ENCODE results near the gene RAB40B. TPM values are rescaled to one million over a fixed set of nuclear protein-coding genes. Genes with fewer than 3 reads are reported as not detected.

RAB40B gene
- total and polyA plus RNA-seq, 2 donors (not counting 1 experiment from before 2014, with no cell fraction given) = 4.7 to 8.0 TPM

DNA sequence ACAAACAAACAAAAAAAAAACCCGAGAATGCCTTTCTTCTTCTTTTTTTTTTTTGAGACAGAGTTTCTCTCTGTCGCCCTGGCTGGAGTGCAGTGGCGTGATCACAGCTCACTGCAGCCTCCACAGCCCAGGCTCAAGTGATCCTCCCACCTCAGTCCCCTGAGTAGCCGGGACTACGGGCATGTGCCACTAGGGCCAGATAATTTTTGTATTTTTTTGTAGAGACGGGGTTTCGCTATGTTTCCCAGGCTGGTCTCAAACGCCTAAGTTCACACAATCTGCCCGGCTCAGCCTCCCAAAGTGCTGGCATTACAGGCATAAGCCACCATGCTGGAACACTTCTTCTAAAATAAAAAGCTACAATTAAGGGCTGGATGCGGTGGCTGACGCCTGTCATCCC lies 33.3 kb downstream of the RAB40B start:
- Histone ChIP-seq H2AFZ (ENCODE audit: insufficient read depth, low read depth, low read length, poor library complexity, severe bottlenecking) (no peak overlapping the region), H3K9me3 (ENCODE audit: control extremely low read depth in 1 of 3, control insufficient read depth in 2 of 3, insufficient read depth in 1 of 3, low read length in 2 of 3) (peaks cover 0 to 3% (median 0%) of the 10 kb centered on the region in 3 donors), H3K9ac (ENCODE audit: low read length) (no peak overlapping the region), H3K27ac (ENCODE audit: low read length in 2 of 2) (no peak overlapping the region), H3K4me1 (ENCODE audit: control insufficient read depth in 2 of 2, insufficient read depth in 2 of 2, low read length in 2 of 2) (peaks cover 0 to 6% of the 10 kb centered on the region in 2 donors), H3K27me3 (replicated peaks in 1 of 4; ENCODE audit: control extremely low read depth in 1 of 4, control insufficient read depth in 3 of 4, insufficient read depth in 4 of 4, low read length in 3 of 4) (no peaks in the 10 kb centered on the region), H4K20me1 (ENCODE audit: control insufficient read depth, insufficient read depth, low read length, poor library complexity, severe bottlenecking) (no peaks in the 10 kb centered on the region), H3K36me3 (replicated peaks in 1 of 2; ENCODE audit: control extremely low read depth in 1 of 2, control insufficient read depth in 1 of 2, extremely low read depth in 1 of 2, insufficient read depth in 2 of 2, low read length in 1 of 2) (no peaks in the 10 kb centered on the region), H3K4me2 (replicated peaks; ENCODE audit: low read depth, low read length, poor library complexity, severe bottlenecking) (no peak overlapping the region), H3K4me3 (ENCODE audit: control extremely low read depth in 1 of 5, extremely low read depth in 1 of 5, insufficient read depth in 1 of 5, low read depth in 2 of 5, low read length in 4 of 5) (no peak overlapping the region), H3K79me2 (ENCODE audit: control insufficient read depth, insufficient read depth, low read length) (no peaks in the 10 kb centered on the region)
- Mint-ChIP-seq H3K27me3 (no peaks in the 10 kb centered on the region), H3K4me3 (no peak overlapping the region), H3K27ac (no peak overlapping the region), H3K9me3 (ENCODE audit: insufficient read depth) (no peaks in the 10 kb centered on the region), H3K4me1 (peaks cover 6% of the 10 kb centered on the region)
- ATAC-seq (ENCODE audit: low read depth) (no peak), DNase-seq (no peak)
- CTCF ChIA-PET = interaction anchor here (2.1 kb wide), 1 partner anchor 111 kb away, joined by 4 read pairs; no protein-coding TSS in a partner anchor
- POLR2A ChIA-PET = interaction anchor here (0.6 to 0.7 kb wide), 2 partner anchors 32 to 108 kb away, joined by 3 read pairs; no protein-coding TSS in a partner anchor
- TF ChIP-seq, protein P1, sequence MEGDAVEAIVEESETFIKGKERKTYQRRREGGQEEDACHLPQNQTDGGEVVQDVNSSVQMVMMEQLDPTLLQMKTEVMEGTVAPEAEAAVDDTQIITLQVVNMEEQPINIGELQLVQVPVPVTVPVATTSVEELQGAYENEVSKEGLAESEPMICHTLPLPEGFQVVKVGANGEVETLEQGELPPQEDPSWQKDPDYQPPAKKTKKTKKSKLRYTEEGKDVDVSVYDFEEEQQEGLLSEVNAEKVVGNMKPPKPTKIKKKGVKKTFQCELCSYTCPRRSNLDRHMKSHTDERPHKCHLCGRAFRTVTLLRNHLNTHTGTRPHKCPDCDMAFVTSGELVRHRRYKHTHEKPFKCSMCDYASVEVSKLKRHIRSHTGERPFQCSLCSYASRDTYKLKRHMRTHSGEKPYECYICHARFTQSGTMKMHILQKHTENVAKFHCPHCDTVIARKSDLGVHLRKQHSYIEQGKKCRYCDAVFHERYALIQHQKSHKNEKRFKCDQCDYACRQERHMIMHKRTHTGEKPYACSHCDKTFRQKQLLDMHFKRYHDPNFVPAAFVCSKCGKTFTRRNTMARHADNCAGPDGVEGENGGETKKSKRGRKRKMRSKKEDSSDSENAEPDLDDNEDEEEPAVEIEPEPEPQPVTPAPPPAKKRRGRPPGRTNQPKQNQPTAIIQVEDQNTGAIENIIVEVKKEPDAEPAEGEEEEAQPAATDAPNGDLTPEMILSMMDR (IDR thresholded peaks at IDR 0.05) = no peak
- no peak for TF ChIP-seq EZH2 (IDR thresholded peaks at IDR 0.05; ENCODE audit: borderline replicate concordance, insufficient read depth, low read depth, low read length, poor library complexity, severe bottlenecking)
- intact Hi-C loops (cut with micrococcal nuclease) = no loop called here
- WGBS (ENCODE audit: insufficient coverage) = 97% methylated on average over 8 of the region's 11 CpGs

DNA sequence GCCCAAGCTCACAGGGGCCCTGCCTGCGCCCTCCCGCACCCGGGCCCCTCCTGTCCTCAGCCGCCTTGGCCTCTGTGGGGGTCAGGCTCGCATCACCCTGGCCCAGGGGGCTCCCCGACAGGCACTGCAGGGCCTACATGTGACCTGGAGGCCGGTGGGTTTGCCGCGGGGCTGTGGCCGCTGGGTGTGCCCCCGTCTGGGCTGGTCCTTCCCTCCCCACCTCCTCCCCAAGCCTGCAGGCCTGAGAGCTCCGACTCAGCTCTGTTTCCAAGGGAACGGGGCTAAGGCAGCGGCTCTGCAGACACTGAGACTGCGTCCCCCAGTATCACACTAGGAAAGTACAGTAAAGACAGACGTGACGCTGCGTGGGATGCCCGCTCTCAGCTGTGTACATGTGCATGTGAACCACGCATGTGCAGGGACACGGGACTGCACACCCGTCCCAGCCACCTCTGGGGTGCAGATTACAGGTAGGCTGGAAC lies 33.8 kb downstream of the RAB40B start:
- no peak overlapping the region for H3K4me2 ChIP-seq (replicated peaks; ENCODE audit: low read depth, low read length, poor library complexity, severe bottlenecking)
- intact Hi-C loops (cut with micrococcal nuclease) = no loop called here
- CTCF ChIA-PET = interaction anchor here (2.1 kb wide), 1 partner anchor 111 kb away, joined by 4 read pairs; no protein-coding TSS in a partner anchor

More for the DNA sequence above, 33.8 kb downstream of the RAB40B start:
- no peaks in the 10 kb centered on the region for H3K27me3 ChIP-seq (replicated peaks in 1 of 4; ENCODE audit: control extremely low read depth in 1 of 4, control insufficient read depth in 3 of 4, insufficient read depth in 4 of 4, low read length in 3 of 4)
- no peaks in the 10 kb centered on the region for H4K20me1 ChIP-seq (ENCODE audit: control insufficient read depth, insufficient read depth, low read length, poor library complexity, severe bottlenecking)
- H3K36me3 ChIP-seq (replicated peaks in 1 of 2; ENCODE audit: control extremely low read depth in 1 of 2, control insufficient read depth in 1 of 2, extremely low read depth in 1 of 2, insufficient read depth in 2 of 2, low read length in 1 of 2) = no peaks in the 10 kb centered on the region
- Mint-ChIP-seq H3K4me3 (no peak overlapping the region), H3K27ac (no peak overlapping the region), H3K9me3 (ENCODE audit: insufficient read depth) (no peaks in the 10 kb centered on the region), H3K27me3 (no peaks in the 10 kb centered on the region), H3K4me1 (peaks cover 6% of the 10 kb centered on the region)
- no peak overlapping the region for H3K9ac ChIP-seq (ENCODE audit: low read length)
- no peak overlapping the region for H3K4me3 ChIP-seq (ENCODE audit: control extremely low read depth in 1 of 5, extremely low read depth in 1 of 5, insufficient read depth in 1 of 5, low read depth in 2 of 5, low read length in 4 of 5)
- TF ChIP-seq, protein P1 (IDR thresholded peaks at IDR 0.05) = no peak
- no peak for TF ChIP-seq EZH2 (IDR thresholded peaks at IDR 0.05; ENCODE audit: borderline replicate concordance, insufficient read depth, low read depth, low read length, poor library complexity, severe bottlenecking)
- no peak overlapping the region for H2AFZ ChIP-seq (ENCODE audit: insufficient read depth, low read depth, low read length, poor library complexity, severe bottlenecking)
- peaks cover 0 to 6% of the 10 kb centered on the region in 2 donors for H3K4me1 ChIP-seq (ENCODE audit: control insufficient read depth in 2 of 2, insufficient read depth in 2 of 2, low read length in 2 of 2)
- ATAC-seq (ENCODE audit: low read depth) (no peak), DNase-seq (no peak)
- peaks cover 0 to 5% (median 0%) of the 10 kb centered on the region in 3 donors for H3K9me3 ChIP-seq (ENCODE audit: control extremely low read depth in 1 of 3, control insufficient read depth in 2 of 3, insufficient read depth in 1 of 3, low read length in 2 of 3)
- 95% methylated on average over 21 of the region's 22 CpGs for WGBS (ENCODE audit: insufficient coverage)
- no peak overlapping the region for H3K27ac ChIP-seq (ENCODE audit: low read length in 2 of 2)
- POLR2A ChIA-PET = interaction anchor here (0.7 kb wide), 1 partner anchor 109 kb away, joined by 3 read pairs; no protein-coding TSS in a partner anchor
- H3K79me2 ChIP-seq (ENCODE audit: control insufficient read depth, insufficient read depth, low read length) = no peaks in the 10 kb centered on the region

Measured in B cell (primary cell).